ENCODE results near the gene MAP6D1.
"Not testable (repeated sequence)": the region's sequence is repeated elsewhere in the genome, so short reads cannot be mapped to it uniquely, and the experiment has no call there.

MAP6D1 gene

DNA sequence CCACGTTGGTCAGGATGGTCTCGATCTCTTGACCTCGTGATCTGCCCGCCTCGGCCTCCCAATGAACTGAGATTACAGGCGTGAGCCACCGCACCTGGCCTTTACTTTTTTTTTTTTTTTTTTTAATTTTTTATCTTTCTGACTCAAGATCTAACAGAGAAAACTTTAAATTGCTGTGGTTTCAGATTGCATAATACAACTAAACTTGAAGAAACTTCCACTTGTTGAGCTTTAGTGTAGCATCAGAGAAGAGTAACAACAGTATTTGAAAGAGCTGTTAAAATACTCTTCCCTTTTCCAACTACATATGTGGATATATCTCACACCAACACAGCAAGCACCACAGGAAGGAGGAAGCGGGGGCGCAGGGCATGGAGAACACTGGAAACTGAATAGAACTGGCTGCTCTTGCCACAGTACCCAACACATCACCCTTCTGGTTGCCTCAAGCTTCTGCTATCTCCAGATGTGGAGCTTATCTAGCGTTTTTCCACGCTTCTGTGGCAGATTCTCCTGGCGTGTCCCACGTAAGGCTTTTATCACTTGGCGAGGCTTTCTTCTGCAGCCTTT, 45.4 kb downstream of the MAP6D1 start:
- DNase-seq (no peak), ATAC-seq (replicated peaks) (no peak)
- Mint-ChIP-seq H3K9me3 (no peaks in the 10 kb centered on the region), H3K36me3 (ENCODE audit: insufficient read depth) (peaks cover 72% of the 10 kb centered on the region), H3K4me1 (ENCODE audit: low read depth in 2 of 2) (no peaks in the 10 kb centered on the region), H3K27ac (no peak overlapping the region), H3K4me3 (no peak overlapping the region), H3K27me3 (no peaks in the 10 kb centered on the region)

- H3K36me3 Mint-ChIP-seq (ENCODE audit: insufficient read depth), result peaks cover 63% of the 10 kb centered on the region
- H3K4me3 Mint-ChIP-seq, result no peak overlapping the region
- ATAC-seq (replicated peaks) (no peak), DNase-seq (no peak)
- H3K4me1 Mint-ChIP-seq (ENCODE audit: low read depth in 2 of 2), result no peaks in the 10 kb centered on the region
- H3K9me3 Mint-ChIP-seq, result no peaks in the 10 kb centered on the region
- H3K27ac Mint-ChIP-seq, result no peak overlapping the region
- H3K27me3 Mint-ChIP-seq, result no peaks in the 10 kb centered on the region
Observed at GRCh38 chr3:183777016-183777618, 48.3 kb downstream of the MAP6D1 start.

DNA sequence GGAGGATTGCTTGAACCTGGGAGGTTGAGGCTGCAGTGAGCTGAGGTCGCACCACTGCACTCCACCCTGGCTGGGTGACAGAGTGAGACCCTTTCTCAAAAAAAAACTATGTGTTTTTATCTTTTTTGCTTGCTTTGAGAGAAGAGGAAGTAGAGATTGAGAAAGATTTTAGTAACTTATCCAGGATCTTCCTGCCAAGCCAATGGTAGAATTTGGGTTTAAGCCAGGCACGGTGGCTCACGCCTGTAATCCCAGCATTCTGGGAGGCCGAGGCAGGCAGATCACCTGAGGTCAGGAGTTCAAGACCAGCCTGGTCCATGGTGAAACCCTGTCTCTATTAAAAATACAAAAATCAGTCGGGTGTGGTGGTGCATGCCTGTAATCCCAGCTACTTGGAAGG, 48.9 kb downstream of the MAP6D1 start:
- H3K4me3 Mint-ChIP-seq; DNase-seq; H3K4me1 Mint-ChIP-seq (ENCODE audit: low read depth in 2 of 2); H3K27me3 Mint-ChIP-seq; ATAC-seq (replicated peaks); H3K9me3 Mint-ChIP-seq; H3K27ac Mint-ChIP-seq: not testable (repeated sequence)
- peaks cover 57% of the 10 kb centered on the region for H3K36me3 Mint-ChIP-seq (ENCODE audit: insufficient read depth)

DNA sequence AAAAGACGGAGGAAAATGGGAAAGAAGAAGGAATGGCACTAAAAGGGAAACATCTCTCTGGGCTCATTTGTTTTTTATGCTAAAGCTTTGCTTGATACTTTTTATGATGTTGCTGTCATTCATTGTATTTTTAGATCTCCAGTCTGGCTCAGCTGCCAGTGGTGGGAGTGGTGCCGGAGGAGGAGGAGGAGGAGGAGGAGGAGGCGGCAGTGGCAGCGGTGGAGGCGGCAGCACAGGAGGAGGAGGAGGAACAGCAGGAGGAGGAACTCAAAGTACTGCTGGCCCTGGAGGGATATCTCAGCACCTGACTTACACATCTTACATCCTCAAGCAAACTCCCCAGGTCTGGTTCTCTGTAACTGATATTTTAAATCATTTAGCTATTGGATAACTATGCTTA, 49.6 kb downstream of the MAP6D1 start:
- Mint-ChIP-seq H3K27me3 (no peaks in the 10 kb centered on the region), H3K36me3 (ENCODE audit: insufficient read depth) (peaks cover 57% of the 10 kb centered on the region), H3K27ac (peak overlapping the region in 1 of 2 donors; percentile 3), H3K4me3 (no peak overlapping the region), H3K9me3 (no peaks in the 10 kb centered on the region), H3K4me1 (ENCODE audit: low read depth in 2 of 2) (no peaks in the 10 kb centered on the region)
- no peak for ATAC-seq (replicated peaks)
- DNase-seq, result no peak

DNA sequence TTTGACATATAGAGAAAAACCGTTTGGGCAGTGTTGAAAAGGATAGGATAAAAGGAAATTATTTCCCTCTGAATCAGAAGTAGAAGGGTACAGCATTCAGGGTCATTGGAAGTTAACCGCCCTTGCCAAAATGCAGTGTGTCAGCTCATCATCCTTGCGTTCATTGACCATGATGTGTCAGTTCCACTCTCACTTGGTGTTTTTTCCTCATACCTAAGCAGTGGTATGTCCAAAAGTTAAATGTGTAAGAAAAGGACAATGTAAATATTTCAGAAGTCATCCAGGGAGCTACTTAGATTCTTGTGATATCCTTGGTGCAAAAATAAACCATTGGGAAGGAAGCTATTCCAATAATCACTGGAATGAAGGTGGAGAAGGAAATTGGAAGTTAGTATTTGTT, 50.7 kb downstream of the MAP6D1 start:
- H3K4me1 Mint-ChIP-seq (ENCODE audit: low read depth in 2 of 2), result no peaks in the 10 kb centered on the region
- H3K27me3 Mint-ChIP-seq, result no peaks in the 10 kb centered on the region
- H3K27ac Mint-ChIP-seq, result peak overlapping the region in 1 of 2 donors; percentile 60
- H3K4me3 Mint-ChIP-seq, result no peak overlapping the region
- DNase-seq (no peak), ATAC-seq (replicated peaks) (no peak)
- H3K9me3 Mint-ChIP-seq, result no peaks in the 10 kb centered on the region
- peaks cover 49% of the 10 kb centered on the region for H3K36me3 Mint-ChIP-seq (ENCODE audit: insufficient read depth)

- H3K4me3 Mint-ChIP-seq, result no peak overlapping the region
- H3K9me3 Mint-ChIP-seq, result no peaks in the 10 kb centered on the region
- peak overlapping the region in 1 of 2 donors; percentile 31 for H3K27ac Mint-ChIP-seq
- ATAC-seq (replicated peaks) (no peak), DNase-seq (no peak)
- H3K27me3 Mint-ChIP-seq, result no peaks in the 10 kb centered on the region
- H3K36me3 Mint-ChIP-seq (ENCODE audit: insufficient read depth), result peaks cover 13% of the 10 kb centered on the region
- H3K4me1 Mint-ChIP-seq (ENCODE audit: low read depth in 2 of 2), result peaks cover 11% of the 10 kb centered on the region in 2 donors
Observed at GRCh38 chr3:183769453-183769852, 55.9 kb downstream of the MAP6D1 start.

GRCh38 chr3:183768114-183768513, 57.3 kb downstream of the MAP6D1 start:
- no peaks in the 10 kb centered on the region for H3K9me3 Mint-ChIP-seq
- peaks cover 11% of the 10 kb centered on the region in 2 donors for H3K4me1 Mint-ChIP-seq (ENCODE audit: low read depth in 2 of 2)
- no peak overlapping the region for H3K27ac Mint-ChIP-seq
- H3K27me3 Mint-ChIP-seq, result no peaks in the 10 kb centered on the region
- peaks cover 12% of the 10 kb centered on the region for H3K36me3 Mint-ChIP-seq (ENCODE audit: insufficient read depth)
- ATAC-seq (replicated peaks), result no peak
- H3K4me3 Mint-ChIP-seq, result no peak overlapping the region
- no peak for DNase-seq

DNA sequence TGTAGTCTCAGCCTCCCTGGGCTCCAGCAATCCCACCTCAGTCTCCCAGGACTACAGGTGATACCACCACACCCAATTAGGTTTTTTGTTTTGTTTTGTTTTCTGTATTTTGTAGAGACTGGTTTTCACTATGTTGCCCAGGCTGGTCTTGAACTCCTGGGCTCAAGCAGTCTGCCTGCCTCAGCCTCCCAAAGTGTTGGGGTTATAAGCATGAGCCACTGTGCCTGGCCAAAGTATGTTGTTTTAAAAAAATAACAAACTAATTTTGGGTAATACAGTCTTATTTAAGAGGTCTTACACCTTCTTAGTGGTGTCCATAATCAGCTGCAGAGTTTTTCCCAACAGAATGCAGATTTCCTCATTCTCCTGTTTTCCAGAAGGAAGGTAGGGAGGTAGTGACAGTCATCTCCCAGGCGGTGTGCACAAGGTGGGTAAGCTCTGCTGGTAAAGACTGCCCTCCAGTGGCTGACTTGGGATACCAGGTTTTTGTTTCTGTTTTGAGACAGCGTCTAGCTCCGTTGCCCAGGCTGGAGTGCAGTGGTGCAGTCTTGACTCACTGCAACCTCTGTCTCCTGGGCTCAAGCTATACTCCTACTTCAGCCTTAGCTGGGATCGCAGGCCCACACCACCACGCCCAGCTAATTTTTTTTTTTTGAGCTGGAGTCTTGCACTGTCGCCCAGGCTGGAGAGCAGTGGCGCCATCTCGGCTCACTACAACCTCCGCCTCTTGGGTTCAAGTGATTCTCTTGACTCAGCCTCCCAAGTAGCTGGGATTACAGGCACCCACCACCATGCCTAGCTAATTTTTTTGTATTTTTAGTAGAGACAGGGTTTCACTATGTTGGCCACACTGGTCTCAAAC, 58.4 kb downstream of the MAP6D1 start:
- no peaks in the 10 kb centered on the region for H3K9me3 Mint-ChIP-seq
- peaks cover 20% of the 10 kb centered on the region for H3K36me3 Mint-ChIP-seq (ENCODE audit: insufficient read depth)
- DNase-seq (peak; percentile 68 to 75 (median 70)), ATAC-seq (replicated peaks) (peak; percentile 92)
- no peak overlapping the region for H3K4me3 Mint-ChIP-seq
- peaks cover 11% of the 10 kb centered on the region in 2 donors for H3K4me1 Mint-ChIP-seq (ENCODE audit: low read depth in 2 of 2)
- H3K27me3 Mint-ChIP-seq, result no peaks in the 10 kb centered on the region
- H3K27ac Mint-ChIP-seq, result peak overlapping the region; percentile 4 to 80

DNA sequence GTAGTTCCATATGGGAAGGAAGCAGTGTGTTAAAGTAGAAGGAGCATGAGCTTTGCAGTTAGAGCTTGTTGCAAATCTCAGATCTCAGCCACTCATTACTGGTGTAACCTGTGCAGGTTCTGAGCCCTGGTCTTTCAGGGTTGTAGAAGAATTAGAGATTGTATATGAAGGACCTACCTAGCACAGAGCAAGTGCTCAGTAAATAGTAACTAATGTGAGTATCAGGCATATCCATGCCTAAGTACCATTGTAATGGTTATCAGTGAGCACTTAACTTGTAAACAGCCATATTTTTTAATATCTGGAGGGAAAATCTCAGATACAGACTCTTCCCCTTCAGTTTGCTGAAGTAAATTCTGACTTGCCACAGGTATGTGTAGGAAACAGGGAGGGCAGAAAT, 59.3 kb downstream of the MAP6D1 start:
- Mint-ChIP-seq H3K9me3 (no peaks in the 10 kb centered on the region), H3K27me3 (no peaks in the 10 kb centered on the region), H3K4me3 (no peak overlapping the region), H3K27ac (peak overlapping the region; percentile 4 to 80), H3K36me3 (ENCODE audit: insufficient read depth) (peaks cover 21% of the 10 kb centered on the region), H3K4me1 (ENCODE audit: low read depth in 2 of 2) (peaks cover 11% of the 10 kb centered on the region in 2 donors)
- DNase-seq, result no peak
- no peak for ATAC-seq (replicated peaks)
